Hematopoietic multipotent progenitor cell treated with erythropoietin and hydrocortisone succinate and interleukin-3 and kit ligand, for 6 days (in vitro differentiated cells): ENCODE data around the gene TEKT5.
"Not testable (repeated sequence)": the region's sequence is repeated elsewhere in the genome, so short reads cannot be mapped to it uniquely, and the experiment has no call there.

Experiments
- DNase-seq: peaks from one replicate; pipeline ENCODE4 v3.0.0-alpha.2; 2015

Gene TEKT5

GRCh38 chr16:10684511-10685151, 10.1 kb downstream of the TEKT5 start:
- DNase-seq, result no peak

- DNase-seq, result no peak
Measured at GRCh38 chr16:10683170-10683569, 11.6 kb downstream of the TEKT5 start.

- no peak for DNase-seq
Measured at GRCh38 chr16:10682604-10683003, 12.1 kb downstream of the TEKT5 start.

GRCh38 chr16:10681310-10682308, 13.1 kb downstream of the TEKT5 start:
- DNase-seq, result no peak

GRCh38 chr16:10679921-10680320, 14.8 kb downstream of the TEKT5 start:
- no peak for DNase-seq

GRCh38 chr16:10679441-10679840, 15.3 kb downstream of the TEKT5 start:
- not testable (repeated sequence) for DNase-seq

GRCh38 chr16:10678655-10679054, 16.1 kb downstream of the TEKT5 start:
- DNase-seq, result no peak

- DNase-seq, result no peak
Measured at GRCh38 chr16:10676284-10676683, 18.4 kb downstream of the TEKT5 start.

GRCh38 chr16:10675861-10676260, 18.9 kb downstream of the TEKT5 start:
- DNase-seq, result no peak

GRCh38 chr16:10675216-10675615, 19.5 kb downstream of the TEKT5 start:
- DNase-seq, result no peak

- DNase-seq, result no peak
Measured at GRCh38 chr16:10671729-10672128, 23.0 kb downstream of the TEKT5 start.

GRCh38 chr16:10669791-10670190, 24.9 kb downstream of the TEKT5 start:
- no peak for DNase-seq

- DNase-seq, result peak; percentile 54
Measured at GRCh38 chr16:10668322-10669045, 26.2 kb downstream of the TEKT5 start.

GRCh38 chr16:10667239-10667638, 27.5 kb downstream of the TEKT5 start:
- no peak for DNase-seq

GRCh38 chr16:10666291-10666690, 28.4 kb downstream of the TEKT5 start:
- DNase-seq, result no peak

GRCh38 chr16:10665166-10665565, 29.6 kb downstream of the TEKT5 start:
- no peak for DNase-seq

- DNase-seq, result no peak
Measured at GRCh38 chr16:10664720-10665126, 30.0 kb downstream of the TEKT5 start.

- DNase-seq, result no peak
Measured at GRCh38 chr16:10663744-10664143, 31.0 kb downstream of the TEKT5 start.

GRCh38 chr16:10663146-10663545, 31.6 kb downstream of the TEKT5 start:
- no peak for DNase-seq

GRCh38 chr16:10662212-10662611, 32.5 kb downstream of the TEKT5 start:
- DNase-seq, result no peak

- no peak for DNase-seq
Measured at GRCh38 chr16:10661737-10662136, 33.0 kb downstream of the TEKT5 start.

- DNase-seq, result no peak
Measured at GRCh38 chr16:10660950-10661635, 33.6 kb downstream of the TEKT5 start.

- DNase-seq, result no peak
Measured at GRCh38 chr16:10658943-10659342, 35.8 kb downstream of the TEKT5 start.
